Hematopoietic multipotent progenitor cell treated with erythropoietin and hydrocortisone succinate and interleukin-3 and kit ligand, for 4 days (in vitro differentiated cells): ENCODE data around the gene SST.

ENCODE experiments used
- DNase-seq: peaks from one replicate; pipeline ENCODE4 v3.0.0-alpha.2; 2015

SST gene

DNA sequence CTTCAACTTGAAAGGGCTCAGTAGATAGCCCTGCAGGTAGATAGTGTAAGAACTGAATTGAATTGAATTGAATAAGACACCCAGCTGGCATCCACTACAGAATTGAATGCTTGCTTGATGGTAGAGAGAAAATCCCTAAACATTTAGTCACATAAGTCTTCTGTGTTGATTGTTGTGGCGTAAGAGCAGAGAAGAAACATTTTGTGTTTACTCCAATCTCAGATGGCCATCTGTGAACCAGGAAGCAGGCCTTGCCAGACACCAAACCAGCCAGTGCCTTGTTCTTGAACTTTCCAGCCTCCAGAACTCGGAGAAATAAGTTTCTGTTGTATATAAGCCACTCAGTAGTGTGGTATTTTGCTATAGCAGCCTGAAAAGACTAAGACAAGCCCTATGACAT, 43.6 kb downstream of the SST start:
- DNase-seq: no peak

DNA sequence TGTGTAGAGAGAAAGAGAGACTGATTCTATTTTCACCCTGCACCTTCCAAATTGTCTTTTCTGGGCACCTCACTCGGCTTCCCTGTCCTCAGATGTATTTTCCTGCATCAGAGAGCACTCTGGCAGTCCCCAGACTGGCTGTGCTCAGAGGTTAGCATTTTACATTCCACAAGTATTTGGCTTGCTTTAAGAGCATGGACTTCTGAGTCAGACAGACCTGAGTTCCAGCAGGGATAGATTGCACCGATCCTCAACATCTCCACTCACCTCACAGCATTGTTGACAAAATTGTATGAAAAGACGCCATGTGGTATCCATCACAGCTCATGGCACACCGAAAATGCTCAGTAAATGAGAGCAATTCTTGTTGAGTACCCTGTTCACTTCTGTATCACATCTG, 45.6 kb downstream of the SST start:
- DNase-seq: no peak

DNA sequence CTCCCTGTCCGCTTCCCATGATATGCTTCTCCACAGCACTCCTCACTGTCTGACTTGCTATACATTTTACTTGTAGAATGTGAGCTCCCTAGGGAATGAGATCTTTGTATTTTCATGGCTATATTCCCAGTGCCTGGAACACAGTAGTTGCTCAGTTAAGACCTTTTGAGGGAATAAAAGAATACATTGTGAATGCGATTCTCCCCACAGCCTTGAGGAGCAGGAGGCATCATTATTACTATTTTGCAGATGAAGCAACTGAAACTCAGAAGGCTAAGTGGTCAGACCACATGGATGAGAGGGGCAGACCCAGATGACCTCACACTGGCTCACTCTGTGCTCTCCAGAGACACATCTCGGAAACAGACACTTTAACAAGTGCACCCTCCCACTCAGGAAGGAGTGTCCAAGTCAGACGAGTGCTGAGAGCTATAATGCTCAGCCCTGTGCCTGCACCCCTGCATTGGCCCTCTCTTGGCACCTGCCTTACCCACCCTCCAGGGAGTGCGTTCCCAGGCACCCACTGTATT, 46.8 kb downstream of the SST start:
- no peak for DNase-seq

DNA sequence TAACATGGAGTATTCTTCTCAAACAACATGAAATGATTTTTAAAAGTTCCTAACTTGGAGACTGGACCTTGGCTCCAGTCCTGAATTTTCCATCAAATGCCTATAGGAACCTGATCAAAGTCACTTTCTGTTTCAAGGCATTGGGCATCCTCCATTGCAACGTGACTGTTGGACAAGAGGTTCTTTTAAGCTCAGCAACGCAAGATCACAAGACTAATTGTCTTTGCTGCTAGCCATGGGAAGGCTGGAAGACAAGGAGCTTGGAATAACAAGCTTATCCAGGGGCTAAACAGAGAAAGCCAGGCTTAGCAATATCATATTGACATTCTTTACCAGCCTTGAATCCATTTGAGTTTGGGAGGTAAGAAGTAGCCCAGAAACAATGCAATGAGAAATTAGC, 48.3 kb downstream of the SST start:
- no peak for DNase-seq

DNA sequence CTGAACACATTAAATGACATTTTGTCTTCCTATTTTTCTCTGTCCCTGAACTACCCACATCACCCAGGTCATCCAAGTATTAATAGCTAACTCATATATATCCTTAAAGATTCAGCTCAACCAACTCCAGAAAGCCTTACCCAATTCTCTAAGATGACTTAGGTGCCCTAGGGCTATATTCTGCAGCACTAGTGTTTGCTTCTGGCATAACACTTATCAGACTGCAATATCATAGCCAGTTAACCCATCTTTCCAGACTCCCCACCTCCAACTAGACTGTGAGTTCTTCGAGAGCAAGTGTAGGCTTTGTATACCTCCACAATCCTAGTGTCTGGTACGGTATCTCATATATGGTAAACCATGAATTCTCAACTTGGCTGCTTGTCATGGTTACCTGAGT, 50.7 kb downstream of the SST start:
- no peak for DNase-seq
